Fibroblast of lung (primary cell): Measurements from ENCODE around the gene ARAP3. TPM values are rescaled to one million over a fixed set of nuclear protein-coding genes. Genes with fewer than 3 reads are reported as not detected.

ENCODE experiments used
- DNase-seq, 2 donors: peaks; one replicate each; pipeline versions ENCODE4 v3.0.0 to v3.0.0-alpha.2; 2010; ENCODE audit warnings: low read depth in 2 of 2
- H2AFZ ChIP-seq: 2 replicates; pipeline ENCODE4 v1.5.1; 2012; ENCODE audit warnings: low read length, control low read depth, inconsistent platforms
- H3K27ac ChIP-seq: 2 replicates; pipeline ENCODE4 v1.5.1; 2011; ENCODE audit warnings: low read length, control low read depth; ENCODE audit not compliant: insufficient read depth
- H3K27me3 ChIP-seq: 2 replicates; pipeline ENCODE4 v1.5.1; 2011; ENCODE audit warnings: mild to moderate bottlenecking, low read length; ENCODE audit not compliant: control insufficient read depth, insufficient read depth
- H3K36me3 ChIP-seq: 2 replicates; pipeline ENCODE4 v1.5.1; 2011; ENCODE audit warnings: low read length; ENCODE audit not compliant: control insufficient read depth, insufficient read depth
- H3K4me1 ChIP-seq: 2 replicates; pipeline ENCODE4 v1.5.1; 2011; ENCODE audit warnings: low read length; ENCODE audit not compliant: control insufficient read depth, insufficient read depth; ENCODE audit errors: extremely low read depth
- H3K4me2 ChIP-seq: 2 replicates; pipeline ENCODE4 v1.5.1; 2011; ENCODE audit warnings: low read length, control low read depth; ENCODE audit not compliant: insufficient read depth; ENCODE audit errors: extremely low read depth
- H3K4me3 ChIP-seq, 4 experiments: fragments of 200-600 bp in 1 of 4; sonication (generic) in 1 of 4; replicated peaks in 1 of 4; 2 replicates each; pipeline ENCODE4 v1.5.1; 2011 to 2016; ENCODE audit warnings: low read length in 4 of 4, low read depth in 3 of 4, mild to moderate bottlenecking in 3 of 4, control low read depth in 2 of 4, inconsistent platforms in 1 of 4, mixed read lengths in 1 of 4; ENCODE audit not compliant: insufficient read depth in 1 of 4; ENCODE audit errors: control extremely low read depth in 1 of 4
- H3K79me2 ChIP-seq: 2 replicates; pipeline ENCODE4 v1.5.1; 2012; ENCODE audit warnings: mild to moderate bottlenecking, low read length, inconsistent platforms; ENCODE audit not compliant: control insufficient read depth, insufficient read depth
- H3K9ac ChIP-seq: 2 replicates; pipeline ENCODE4 v1.5.1; 2011; ENCODE audit warnings: mild to moderate bottlenecking, low read length, control low read depth; ENCODE audit not compliant: insufficient read depth
- H3K9me3 ChIP-seq: 2 replicates; pipeline ENCODE4 v1.5.1; 2012; ENCODE audit warnings: low read depth, low read length; ENCODE audit not compliant: control insufficient read depth, insufficient read depth
- H4K20me1 ChIP-seq: 2 replicates; pipeline ENCODE4 v1.5.1; 2011; ENCODE audit warnings: low read length; ENCODE audit not compliant: control insufficient read depth, insufficient read depth; ENCODE audit errors: extremely low read depth
- EZH2 ChIP-seq: IDR thresholded peaks from 2 replicates; pipeline ENCODE4 v1.5.1; 2012; ENCODE audit warnings: low read length, control low read depth, mild to moderate bottlenecking; ENCODE audit errors: missing control alignments
- polyA plus RNA-seq, 2 donors: library from polyadenylated mRNA; depleted of rRNA in 1 of 2; stranded (reverse) in 1 of 2; unstranded in 1 of 2; fragments of >200 nt; gene quantifications; 2 replicates each; pipeline ENCODE4 v1.2.1, GENCODE V29; 2011 to 2012; ENCODE audit warnings: missing spikeins in 1 of 2
- total RNA-seq: library from RNA; depleted of rRNA; stranded (reverse); fragments of >200 nt; gene quantifications from 2 replicates; pipeline ENCODE4 v1.2.1, GENCODE V29; 2014
- TF ChIP-seq, protein P1 (sequence below), 2 donors: IDR thresholded peaks in 1 of 2; conservative IDR thresholded peaks in 1 of 2; 1 replicate in 1 of 2; 2 replicates in 1 of 2; pipeline ENCODE4 v1.5.1; 2011 to 2012; ENCODE audit warnings: low read length in 2 of 2, control low read depth in 1 of 2, inconsistent platforms in 1 of 2, low read depth in 1 of 2, mild to moderate bottlenecking in 1 of 2

The ARAP3 gene
- total and polyA plus RNA-seq, 2 donors (not counting 1 experiment from before 2014, with no cell fraction given), result 2.9 to 3.8 TPM

DNA sequence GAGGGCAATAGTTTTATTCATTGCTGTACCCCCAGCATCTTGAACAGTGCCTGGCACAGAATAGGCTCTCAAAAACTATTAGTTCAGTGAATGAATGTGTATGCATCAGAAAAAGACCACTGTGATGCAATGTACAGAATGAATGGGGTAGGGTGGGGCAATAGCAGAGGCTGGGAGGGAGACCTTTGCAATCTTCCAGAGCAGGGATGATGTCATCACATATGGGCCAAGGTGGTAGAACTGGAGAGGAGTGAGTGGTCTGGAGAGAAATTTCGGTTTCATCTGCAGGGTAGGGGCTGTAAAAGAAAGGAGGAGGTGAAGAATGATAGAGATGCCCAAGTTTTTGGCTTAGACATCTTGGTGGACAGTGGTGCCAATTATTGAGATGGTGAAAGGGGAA, 23.4 kb upstream of the ARAP3 start:
- Histone ChIP-seq H3K9me3 (no peaks in the 10 kb centered on the region), H3K4me3 (no peak overlapping the region), H3K4me1 (peaks cover 2% of the 10 kb centered on the region), H3K27ac (no peak overlapping the region), H4K20me1 (no peaks in the 10 kb centered on the region), H3K79me2 (no peaks in the 10 kb centered on the region), H2AFZ (no peak overlapping the region), H3K4me2 (no peak overlapping the region), H3K27me3 (peaks cover 49% of the 10 kb centered on the region), H3K36me3 (no peaks in the 10 kb centered on the region), H3K9ac (no peak overlapping the region)
- DNase-seq, result no peak
- TF ChIP-seq, protein P1, sequence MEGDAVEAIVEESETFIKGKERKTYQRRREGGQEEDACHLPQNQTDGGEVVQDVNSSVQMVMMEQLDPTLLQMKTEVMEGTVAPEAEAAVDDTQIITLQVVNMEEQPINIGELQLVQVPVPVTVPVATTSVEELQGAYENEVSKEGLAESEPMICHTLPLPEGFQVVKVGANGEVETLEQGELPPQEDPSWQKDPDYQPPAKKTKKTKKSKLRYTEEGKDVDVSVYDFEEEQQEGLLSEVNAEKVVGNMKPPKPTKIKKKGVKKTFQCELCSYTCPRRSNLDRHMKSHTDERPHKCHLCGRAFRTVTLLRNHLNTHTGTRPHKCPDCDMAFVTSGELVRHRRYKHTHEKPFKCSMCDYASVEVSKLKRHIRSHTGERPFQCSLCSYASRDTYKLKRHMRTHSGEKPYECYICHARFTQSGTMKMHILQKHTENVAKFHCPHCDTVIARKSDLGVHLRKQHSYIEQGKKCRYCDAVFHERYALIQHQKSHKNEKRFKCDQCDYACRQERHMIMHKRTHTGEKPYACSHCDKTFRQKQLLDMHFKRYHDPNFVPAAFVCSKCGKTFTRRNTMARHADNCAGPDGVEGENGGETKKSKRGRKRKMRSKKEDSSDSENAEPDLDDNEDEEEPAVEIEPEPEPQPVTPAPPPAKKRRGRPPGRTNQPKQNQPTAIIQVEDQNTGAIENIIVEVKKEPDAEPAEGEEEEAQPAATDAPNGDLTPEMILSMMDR (conservative IDR thresholded peaks at IDR 0.05 in 1 of 2, IDR thresholded peaks at IDR 0.05 in 1 of 2; ENCODE audit: low read depth in 1 of 2, low read length in 2 of 2), result no peak

DNA sequence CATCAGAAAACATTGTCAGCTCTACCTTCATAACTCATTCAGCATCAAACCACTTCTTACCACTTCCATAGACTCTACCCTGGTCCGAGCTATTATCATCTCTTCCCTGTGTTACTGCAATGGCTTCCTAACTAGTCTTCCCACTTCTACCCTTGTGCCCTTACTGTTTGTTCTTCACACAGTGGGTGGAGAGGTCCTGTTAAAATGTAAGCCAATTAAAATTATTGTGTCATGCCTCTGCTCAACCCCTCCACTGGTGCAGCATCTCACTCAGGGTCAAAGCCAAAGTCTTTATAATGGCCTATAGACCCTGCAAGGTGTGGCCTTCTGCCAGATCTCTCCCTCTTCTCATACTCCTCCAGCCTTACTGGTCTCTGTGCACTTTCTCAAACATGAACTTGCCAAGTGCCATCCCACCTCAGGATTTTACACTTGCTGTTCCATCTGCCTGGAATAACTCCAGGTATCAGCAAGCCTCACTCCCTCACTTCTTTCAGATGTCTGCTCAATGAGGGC, 22.8 kb upstream of the ARAP3 start:
- DNase-seq, result no peak
- no peak overlapping the region for H3K27ac ChIP-seq
- H3K79me2 ChIP-seq, result no peaks in the 10 kb centered on the region
- H3K36me3 ChIP-seq, result no peaks in the 10 kb centered on the region
- no peak overlapping the region for H3K4me2 ChIP-seq
- H3K9ac ChIP-seq, result no peak overlapping the region
- no peaks in the 10 kb centered on the region for H3K9me3 ChIP-seq
- TF ChIP-seq, protein P1 (conservative IDR thresholded peaks at IDR 0.05 in 1 of 2, IDR thresholded peaks at IDR 0.05 in 1 of 2; ENCODE audit: low read depth in 1 of 2, low read length in 2 of 2), result no peak
- no peak for TF ChIP-seq EZH2
- H4K20me1 ChIP-seq, result no peaks in the 10 kb centered on the region
- peaks cover 49% of the 10 kb centered on the region for H3K27me3 ChIP-seq
- H2AFZ ChIP-seq, result no peak overlapping the region
- H3K4me3 ChIP-seq, result no peak overlapping the region
- H3K4me1 ChIP-seq, result peaks cover 2% of the 10 kb centered on the region

DNA sequence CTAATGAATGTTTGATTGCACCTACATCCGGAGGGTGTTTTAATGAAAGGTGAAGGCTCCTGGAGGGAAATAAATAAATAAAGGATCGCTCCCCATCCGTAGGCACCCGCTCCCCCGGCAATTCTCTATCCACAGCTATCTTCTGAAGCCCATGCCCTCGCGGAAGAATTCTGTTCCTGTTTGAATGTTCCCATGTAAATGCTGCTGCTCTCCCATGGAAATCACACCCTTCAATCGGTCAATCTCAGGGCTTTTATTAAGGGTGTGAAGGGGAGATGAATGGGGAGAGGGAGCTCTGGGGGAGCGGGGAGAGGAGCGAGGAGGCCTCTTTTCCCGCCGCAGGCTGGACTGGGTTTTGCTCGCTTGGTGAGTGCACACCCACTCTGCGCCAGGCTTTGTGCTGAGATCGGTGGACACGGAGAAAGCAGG, 21.1 kb upstream of the ARAP3 start:
- no peak overlapping the region for H2AFZ ChIP-seq
- no peaks in the 10 kb centered on the region for H3K79me2 ChIP-seq
- no peak overlapping the region for H3K27ac ChIP-seq
- H3K9ac ChIP-seq, result no peak overlapping the region
- peak in 1 of 2 donors; percentile 33 for DNase-seq
- peaks cover 56% of the 10 kb centered on the region for H3K27me3 ChIP-seq
- H3K4me3 ChIP-seq, result peak overlapping the region; percentile 49 to 60 (median 58)
- H3K9me3 ChIP-seq, result no peaks in the 10 kb centered on the region
- peaks cover 2% of the 10 kb centered on the region for H3K4me1 ChIP-seq
- no peaks in the 10 kb centered on the region for H4K20me1 ChIP-seq
- H3K36me3 ChIP-seq, result no peaks in the 10 kb centered on the region
- peak overlapping the region; percentile 97 for H3K4me2 ChIP-seq
- no peak for TF ChIP-seq EZH2
- TF ChIP-seq, protein P1 (conservative IDR thresholded peaks at IDR 0.05 in 1 of 2, IDR thresholded peaks at IDR 0.05 in 1 of 2; ENCODE audit: low read depth in 1 of 2, low read length in 2 of 2), result no peak
